M059J (cell line): ENCODE results near the gene ANKLE1. TPM values are rescaled to one million over a fixed set of nuclear protein-coding genes. Genes with fewer than 3 reads are reported as not detected.
A peak's percentile ranks its signal among the peaks of the same experiment; 100 is the strongest.
"Not testable (repeated sequence)": the region's sequence is repeated elsewhere in the genome, so short reads cannot be mapped to it uniquely, and the experiment has no call there.

Source experiments
- DNase-seq: peaks from one replicate; pipeline ENCODE4 v3.0.0-alpha.2; 2012; ENCODE audit warnings: low read depth
- total RNA-seq: library from RNA; depleted of rRNA; stranded (reverse); fragments of >200 nt; shearing (Covaris generic); gene quantifications from 2 replicates; pipeline ENCODE4 v1.2.3, GENCODE V29; 2014

Gene ANKLE1
- total RNA-seq, 1 experiment from 2014 or later = 0.69 TPM

DNA sequence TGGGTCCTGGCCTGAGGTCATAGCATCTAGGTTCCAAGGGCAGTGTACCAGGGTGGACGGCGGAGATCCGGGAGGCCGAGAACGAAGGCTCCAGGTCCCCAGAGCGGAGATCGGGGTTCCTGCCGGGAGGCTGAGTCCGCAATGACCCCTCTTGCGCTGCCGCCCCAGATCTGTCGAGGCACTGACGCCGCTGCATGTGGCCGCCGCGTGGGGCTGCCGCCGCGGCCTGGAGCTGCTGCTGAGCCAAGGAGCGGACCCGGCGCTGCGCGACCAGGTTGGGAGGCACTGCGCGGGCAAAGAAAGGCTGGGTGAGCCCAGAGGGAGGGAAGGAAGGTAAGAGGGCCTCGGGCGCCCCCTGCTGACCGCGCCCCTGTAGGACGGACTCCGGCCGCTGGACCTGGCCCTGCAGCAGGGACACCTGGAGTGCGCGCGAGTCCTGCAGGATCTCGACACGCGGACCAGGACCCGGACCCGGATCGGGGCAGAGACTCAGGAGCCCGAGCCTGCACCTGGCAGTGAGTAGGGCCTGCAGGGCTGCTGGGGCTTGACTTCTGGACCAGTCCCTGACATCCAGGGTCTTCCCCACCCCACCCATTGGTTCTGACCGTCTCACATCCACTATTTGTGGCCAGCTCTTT, 906 bp downstream of the ANKLE1 start:
- peak; percentile 86 for DNase-seq

DNA sequence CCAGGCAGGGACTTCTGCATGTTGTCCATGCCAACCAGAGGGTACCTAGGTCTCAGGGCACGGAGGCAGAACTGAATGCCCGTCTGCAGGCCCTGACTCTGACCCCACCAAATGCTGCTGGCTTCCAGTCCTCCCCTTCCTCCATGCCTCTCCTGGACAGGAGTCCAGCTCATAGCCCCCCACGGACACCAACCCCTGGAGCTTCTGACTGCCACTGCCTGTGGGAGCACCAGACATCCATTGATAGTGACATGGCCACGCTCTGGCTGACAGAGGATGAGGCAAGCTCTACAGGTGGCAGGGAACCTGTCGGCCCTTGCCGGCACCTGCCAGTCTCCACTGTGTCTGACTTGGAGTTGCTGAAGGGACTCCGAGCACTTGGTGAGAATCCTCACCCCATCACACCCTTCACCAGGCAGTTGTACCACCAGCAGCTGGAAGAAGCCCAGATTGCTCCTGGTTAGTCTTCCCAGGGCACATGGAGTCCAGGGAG, 1.8 kb downstream of the ANKLE1 start:
- no peak for DNase-seq

DNA sequence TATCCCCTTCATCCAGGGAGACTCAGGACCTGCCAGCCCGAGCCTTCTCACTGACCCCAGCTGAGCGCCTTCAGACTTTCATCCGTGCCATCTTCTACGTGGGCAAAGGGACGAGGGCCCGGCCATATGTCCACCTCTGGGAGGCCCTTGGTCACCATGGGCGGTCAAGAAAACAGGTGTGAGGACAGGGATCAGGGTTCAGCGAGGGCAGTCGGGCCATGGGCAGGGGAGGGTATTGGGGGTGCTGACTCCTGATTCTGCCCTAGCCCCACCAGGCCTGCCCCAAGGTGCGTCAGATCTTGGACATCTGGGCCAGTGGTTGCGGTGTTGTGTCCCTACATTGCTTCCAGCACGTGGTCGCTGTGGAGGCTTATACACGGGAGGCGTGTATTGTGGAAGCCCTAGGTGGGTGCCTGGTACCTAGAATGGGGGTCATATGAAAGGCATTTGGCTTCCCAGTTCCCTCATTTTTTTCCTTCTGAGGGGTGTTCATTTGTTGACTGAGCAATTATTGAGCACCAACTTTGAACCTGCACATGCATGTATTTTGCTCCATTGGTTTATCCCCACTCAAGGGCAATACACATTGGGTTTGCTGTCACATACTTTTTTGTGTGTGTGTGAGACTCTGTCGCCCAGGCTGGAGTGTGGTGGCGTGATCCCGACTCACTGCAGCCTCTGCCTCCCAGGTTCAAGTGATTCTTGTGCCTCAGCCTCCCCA, 3.9 kb downstream of the ANKLE1 start:
- no peak for DNase-seq

DNA sequence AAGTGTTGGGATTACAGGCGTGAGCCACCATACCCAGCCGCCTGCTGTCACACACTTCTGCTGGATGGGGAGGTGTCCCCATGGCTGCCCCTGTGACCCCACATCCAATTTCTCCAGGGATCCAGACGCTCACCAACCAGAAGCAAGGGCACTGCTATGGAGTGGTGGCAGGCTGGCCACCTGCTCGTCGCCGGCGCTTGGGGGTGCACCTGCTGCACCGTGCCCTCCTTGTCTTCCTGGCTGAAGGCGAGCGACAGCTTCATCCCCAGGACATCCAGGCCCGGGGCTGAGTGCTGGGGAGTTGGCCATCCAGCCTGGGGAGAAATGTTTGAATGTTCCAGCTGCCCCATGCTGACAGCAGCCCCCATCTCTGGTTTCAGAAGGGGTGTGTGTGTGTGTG, 4.6 kb downstream of the ANKLE1 start:
- no peak for DNase-seq

DNA sequence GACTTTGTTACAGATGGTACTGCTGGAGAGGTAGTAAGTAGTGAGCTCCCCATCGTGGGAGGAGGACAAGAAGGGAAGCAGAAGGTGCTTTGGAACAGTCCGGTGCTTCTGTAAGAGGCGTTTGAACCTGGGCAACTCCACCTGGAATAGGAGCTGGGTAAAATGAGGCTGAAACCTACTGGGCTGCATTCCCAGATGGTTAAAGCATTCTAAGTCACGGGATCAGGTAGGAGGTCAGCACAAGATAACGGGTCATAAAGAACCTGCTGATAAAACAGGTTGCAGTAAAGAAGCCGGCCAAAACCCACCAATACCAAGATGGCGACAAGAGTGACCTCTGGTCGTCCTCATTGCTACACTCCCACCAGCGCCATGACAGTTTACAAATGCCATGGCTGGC, 5.1 kb downstream of the ANKLE1 start:
- DNase-seq = no peak

DNA sequence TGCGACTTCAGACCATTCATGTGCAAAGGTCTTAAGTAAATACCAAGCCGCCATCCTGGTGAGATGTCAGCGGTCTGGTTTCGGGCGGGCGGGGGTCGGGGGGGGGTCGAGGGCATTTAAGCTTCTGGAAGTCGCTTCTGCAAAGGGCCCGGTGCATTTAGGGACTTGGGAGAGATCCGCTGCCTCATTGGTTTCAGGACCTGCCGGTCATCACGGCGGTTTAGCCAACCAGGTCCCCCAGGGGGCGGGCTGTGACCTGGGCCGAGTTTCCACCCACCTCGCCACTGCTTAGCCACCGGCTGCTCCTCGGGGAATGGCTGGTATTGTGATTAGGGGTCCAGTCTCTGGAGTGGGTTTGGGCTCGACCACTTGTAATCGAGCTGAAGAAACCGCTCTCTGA, 7.8 kb downstream of the ANKLE1 start:
- DNase-seq = no peak

DNA sequence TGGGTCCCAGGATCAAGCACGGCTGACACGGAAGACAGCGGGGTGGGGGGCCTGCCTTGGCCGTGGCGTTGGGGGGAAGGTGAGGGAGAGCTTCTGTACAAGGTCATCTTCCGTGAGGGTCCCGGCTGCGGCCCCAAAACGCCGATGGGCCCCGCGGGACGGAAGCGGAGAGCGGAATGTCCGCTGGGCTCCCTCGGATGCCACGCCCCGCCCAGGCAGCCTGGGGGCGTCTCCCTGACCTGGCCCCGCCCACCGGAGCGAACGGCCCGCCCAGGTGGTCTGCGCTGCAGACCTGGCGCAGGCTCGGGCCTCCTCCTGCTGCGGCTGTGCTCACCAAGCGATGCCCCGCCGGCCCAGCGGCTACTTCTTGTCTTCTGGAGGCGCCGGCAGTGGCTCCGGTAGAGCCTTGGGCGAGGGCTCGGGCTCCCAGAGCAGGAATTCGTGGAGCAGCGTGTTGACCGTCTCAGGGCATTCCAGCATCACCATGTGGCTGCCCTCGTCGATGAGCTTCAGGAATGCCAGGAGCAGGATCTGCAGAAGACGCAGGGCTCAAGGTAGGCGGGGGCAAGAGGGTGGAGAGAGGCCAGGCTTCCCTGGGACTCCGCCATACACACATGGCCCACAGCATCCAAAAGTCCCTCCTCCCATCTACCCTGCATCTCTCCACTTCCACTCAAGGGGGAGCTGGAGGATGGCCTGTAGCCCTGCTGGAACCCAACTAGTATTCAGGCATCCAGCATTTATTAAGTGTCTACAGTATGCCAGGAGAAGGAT, 10.8 kb downstream of the ANKLE1 start:
- peak; percentile 54 for DNase-seq

DNA sequence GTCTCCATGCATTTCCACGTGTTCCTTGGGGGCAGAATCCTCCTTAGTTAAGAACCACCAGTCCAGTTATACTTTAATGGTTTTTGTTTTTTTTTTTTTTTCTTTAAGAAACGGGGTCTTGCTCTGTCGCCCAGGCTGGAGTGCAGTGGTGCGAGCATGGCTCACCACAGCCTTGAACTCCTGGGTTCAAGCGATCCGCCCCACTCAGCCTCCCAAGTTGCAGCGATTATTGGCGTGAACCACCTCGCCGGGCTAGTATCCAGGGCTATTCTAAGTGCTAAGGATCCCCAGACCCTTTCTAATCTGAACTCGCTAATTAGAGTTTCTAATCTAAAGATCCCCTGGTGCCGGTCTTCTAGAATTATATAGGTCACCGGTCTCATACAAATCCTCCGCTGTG, 11.9 kb downstream of the ANKLE1 start:
- DNase-seq = no peak

DNA sequence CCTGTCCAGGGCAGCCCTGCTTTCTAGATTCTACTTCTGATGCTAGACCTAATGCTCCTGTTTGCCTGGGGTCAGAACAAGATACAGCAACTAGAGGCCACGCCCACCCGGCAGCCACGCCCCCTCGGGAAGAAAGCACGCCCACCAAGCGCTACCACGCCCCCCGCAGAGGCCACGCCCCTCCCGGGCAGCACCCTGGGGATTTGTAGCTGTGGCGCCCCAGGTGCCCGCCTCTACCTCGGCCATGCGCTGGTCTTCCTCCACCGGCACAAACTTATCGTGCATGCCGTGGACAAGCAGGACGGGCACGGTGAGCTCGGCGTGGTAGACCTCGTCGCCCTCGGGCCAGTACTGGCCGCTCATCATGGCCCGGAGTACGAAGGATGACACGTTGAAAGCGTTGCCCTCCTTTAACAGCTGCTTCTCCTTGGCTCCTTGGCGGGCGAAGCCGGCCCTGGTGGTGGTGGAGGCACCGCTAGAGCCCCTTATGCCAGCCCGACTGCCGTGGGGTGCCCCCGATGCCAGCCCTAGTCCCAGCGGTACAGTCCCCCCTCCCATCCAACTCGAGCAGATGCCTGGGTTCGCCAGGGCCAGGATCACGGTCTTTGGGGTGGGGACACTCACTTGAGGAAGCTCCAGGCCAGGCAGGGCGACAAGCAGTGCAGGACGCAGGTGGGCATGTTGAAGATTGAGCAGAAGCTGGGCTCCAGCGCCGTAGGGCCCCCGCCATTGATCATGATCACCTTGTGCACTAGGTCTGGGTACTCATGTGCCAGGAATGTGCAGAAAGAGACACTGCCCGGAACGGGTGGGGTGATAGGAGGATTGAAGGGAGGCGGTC, 12.6 kb downstream of the ANKLE1 start:
- no peak for DNase-seq

DNA sequence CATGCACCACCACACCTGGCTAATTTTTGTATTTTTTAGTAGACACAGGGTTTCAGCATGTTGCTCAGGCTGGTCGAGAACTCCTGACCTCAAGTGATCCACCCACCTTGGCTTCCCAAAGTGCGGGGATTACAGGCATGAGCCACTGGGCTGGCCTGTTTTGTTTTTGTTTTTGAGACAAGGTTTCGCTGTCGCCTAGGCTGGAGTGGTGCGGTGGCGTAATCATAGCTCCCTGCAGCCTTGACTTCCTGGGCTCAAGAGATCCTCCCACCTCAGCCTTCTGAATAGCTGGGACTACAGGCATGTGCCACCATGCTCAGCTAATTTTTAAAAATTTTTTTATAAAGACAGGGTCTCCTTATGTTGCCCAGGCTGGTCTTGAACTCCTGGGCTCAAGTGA, 13.8 kb downstream of the ANKLE1 start:
- not testable (repeated sequence) for DNase-seq

DNA sequence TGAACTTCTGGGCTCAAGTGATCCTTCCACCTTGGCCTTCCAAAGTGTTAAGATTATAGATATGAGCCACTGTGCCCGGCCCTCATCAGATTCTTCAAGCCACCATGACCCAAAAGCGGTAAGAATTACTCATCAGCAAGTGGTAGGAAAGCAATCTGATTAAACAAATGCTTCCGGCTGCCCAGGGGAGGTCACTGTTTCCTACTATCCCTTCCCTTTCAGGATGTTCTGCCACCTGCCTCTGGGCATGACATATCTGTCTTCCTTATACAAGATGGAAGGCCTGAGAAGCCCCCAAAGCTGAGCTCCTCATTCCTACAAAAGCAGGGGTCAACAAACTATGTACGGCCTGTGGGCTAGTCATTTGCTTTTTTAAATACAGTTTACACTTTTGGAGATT, 14.6 kb downstream of the ANKLE1 start:
- DNase-seq = peak; percentile 84

DNA sequence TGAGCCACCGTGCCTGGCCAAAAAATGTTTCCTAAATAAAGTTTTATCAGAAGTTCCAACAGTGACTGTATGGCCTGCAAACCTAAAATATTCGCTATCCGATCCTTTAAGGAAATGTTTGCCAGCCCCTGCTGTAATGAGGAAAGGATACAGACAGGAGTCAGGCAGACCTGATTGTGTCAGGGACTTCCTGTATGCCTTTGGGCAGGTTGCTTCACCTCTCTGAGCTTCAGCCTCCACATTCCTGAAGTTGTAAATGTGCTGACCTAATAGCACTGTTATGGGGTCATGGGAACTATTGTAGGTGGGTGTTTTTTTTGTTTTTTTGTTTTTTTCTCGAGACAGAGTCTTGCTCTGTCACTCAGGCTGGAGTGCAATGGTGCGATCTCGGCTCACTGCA, 15.3 kb downstream of the ANKLE1 start:
- no peak for DNase-seq

DNA sequence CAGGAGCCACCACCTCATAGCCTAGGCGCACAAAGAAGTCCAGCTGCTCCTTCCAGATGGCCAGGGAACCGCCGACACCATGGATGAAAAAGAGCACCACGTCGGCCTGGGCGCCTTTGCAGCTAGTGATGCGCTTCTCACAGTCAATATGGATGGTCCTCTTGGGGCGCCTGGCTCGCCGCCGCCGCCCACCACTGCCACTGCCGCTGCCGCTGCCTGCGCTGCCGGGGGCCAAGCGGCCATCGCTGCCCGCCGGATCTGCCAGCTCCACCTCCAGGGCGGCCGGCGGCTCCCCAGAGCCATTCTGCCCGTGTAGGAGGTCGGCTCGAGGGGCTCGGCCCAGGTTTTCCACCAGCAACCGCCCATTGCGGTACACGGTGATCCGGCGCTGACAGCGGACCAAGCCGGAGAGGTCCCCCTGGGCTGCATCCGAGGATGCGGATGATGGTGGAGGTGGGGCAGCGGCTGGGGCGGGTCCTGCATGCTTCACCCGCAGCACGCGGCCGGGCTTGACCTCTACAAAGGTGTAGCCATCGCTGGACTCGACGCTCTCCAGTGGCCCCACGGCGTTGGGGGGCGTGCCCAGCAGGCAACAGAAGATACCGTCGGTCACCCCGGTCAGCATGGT, 19.4 kb downstream of the ANKLE1 start:
- no peak for DNase-seq

DNA sequence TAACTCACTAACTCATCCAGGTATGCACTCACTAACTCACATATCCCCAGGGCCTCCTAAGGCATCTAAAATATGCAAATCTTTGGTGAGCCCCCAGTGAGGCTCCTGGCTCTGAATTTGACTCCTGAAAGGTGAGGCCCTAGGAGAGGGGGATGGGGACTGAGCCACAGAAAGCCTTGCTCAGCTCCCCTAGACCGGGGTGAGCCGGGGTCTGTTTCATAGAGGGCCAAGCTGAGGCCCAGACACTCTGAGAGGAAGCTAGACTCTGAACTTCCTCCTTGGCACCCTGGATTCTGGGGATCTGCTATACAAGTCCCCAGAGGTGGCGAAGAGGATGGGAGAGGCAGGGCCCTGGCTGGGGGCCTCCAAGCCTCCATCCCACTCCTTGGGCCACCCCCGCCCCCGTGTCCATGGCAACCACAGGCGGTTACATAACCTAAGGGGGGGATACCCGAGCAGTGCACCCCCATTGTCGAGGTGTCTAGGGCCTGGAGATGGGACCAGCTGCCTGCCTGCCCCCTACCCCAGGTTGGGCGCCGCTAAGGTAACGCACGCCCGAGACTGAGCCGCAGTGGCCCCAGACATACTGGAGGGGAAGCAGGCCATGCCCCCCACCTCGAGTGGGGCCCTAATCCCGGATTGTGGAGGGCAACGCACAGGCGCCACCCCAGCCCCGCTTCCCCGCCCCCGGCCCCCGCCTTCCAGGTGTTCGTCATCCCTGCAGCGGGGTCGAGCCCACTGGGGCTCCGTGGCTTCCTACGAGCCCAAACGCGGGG, 20.9 kb downstream of the ANKLE1 start:
- DNase-seq = no peak

DNA sequence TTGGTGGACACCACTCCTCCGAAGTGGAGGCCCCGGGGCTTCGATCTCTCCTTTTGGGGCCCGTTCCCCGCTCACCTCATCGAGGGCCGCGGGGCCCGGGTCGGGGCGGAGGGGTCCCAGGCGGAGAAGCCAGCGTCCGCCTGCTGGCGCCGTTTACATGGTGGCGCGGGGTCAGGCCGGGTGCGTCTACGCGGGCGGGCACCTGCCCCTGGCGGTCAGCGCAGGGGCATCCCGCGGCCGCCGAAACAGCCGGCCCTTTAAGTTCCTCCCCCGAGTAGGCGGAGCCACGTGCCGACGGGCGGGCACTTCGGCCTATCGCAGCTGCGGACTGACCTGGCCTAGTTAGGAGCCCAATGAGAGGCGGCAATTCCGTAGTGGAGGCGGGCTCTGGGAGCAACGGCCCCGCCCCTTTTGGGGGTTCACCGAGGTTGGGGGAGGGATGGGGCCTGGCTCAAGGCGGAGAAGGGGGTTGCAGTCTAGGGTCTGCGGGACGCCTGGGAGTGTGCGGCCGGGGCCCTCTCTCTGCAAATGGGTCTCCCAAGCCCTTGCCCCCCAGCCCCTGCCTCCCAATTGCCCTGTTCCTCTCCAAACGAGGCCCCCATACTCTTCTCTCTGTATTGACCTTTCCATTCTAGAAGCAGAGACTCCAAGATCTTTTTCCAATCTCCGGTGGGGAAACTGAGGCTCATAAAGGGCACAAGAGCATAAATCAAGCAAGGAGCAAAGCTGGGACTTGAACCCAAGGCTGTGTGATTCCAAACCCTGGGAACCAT, 21.7 kb downstream of the ANKLE1 start, which contains the start of gene ABHD8:
Gene ABHD8, minus strand, starts transcription at position 259 of the 773 bp plus-strand sequence. CDS start 1,809 bp downstream, outside the sequence.
- peak; percentile 91 for DNase-seq

DNA sequence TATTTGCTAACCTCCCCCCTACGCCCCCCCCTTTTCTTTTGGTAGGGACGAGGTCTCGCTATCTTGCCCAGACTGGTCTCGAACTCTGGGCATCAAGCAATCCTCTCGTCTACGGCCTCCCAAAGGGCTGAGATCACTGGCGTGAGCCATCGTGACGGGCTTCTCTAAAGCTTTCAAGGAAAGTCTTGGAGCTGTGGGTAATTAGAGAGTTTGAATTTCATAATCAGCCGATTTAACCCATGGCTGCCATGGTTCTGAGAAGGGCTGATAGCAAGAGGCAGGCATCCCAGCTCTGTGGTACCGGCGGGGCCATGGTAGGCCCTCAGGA, 22.2 kb downstream of the ANKLE1 start:
- no peak for DNase-seq

DNA sequence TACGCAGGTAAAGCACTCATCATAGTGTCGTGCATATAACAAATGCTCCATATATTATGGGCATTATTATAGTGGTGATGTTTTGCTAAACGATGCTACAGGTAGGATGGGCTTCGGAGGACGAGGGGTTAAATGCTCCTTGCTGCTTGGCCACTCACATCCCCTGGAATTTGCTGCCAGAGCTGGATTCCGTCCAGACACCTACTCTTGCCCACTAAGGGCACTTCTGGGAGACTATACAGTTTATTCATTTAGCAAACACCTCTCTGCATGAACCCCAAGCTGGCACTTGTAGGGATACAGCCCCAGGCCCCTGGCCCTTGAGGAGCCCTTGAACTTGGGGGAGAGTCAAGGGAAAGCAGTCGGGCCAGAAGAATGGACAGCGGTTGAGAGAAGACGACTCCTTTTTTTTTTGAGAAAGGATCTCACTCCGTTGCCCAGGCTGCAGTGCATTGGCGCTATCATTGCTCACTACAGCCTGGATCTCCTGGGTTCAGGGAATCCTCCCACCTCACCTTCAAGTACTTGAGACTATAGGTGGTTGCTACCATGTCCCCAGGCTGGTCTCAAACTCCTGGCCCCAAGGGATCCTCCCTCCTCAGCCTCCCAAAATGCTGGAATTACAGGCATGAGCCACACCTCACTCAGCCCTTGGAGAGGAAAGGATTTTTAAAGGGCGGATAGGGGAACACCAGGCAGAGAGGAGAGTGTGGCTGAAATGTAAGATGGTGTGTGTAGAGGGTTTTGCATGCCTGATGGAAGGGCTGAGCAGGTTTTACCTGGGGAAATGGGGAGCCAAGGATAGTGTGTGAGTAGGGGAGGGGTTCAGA, 22.9 kb downstream of the ANKLE1 start:
- no peak for DNase-seq

DNA sequence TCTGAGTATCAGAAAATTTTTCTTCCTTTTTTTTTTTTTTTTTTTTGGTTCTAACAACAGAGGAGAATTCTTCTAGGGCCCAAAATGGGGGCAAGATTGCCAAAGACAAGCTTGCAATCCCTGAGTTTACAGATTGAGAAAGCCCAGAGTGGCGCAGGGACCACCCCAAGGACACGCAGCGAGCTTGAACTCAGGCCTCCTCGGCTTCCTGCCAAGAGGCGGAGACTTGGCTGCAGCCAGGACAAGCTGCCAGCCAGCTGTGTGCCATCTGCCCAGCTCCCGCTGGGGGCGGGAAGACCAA, 23.5 kb downstream of the ANKLE1 start:
- DNase-seq = no peak
